HG03432 (cell line): Measurements from ENCODE around the gene PRKN.
"Not testable (repeated sequence)": the region's sequence is repeated elsewhere in the genome, so short reads cannot be mapped to it uniquely, and the experiment has no call there.

Source experiments
- ATAC-seq: cut with Tn5 transposase; IDR thresholded peaks from one replicate; pipeline ENCODE4 v1.9.1; 2021; ENCODE audit warnings: mild to moderate bottlenecking, moderate library complexity; ENCODE audit not compliant: unreplicated experiment

Gene PRKN

DNA sequence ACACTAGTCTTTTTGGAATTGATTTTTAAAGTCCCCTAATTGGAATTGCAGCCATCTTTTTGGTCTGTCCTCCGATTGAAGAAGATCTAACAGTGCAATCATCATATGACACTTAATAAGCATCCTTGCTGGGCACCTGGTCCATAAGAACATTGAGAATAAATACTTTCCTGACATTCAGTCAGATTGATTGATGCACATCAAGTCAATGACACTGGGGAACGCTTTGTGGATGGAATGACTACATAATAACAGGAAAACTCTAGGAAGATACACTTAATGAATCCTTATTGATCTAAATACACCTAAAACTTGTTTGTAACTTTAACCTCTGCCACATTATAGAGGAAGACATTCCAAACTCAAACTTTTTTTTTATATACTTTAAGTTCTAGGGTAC is 255.7 kb downstream of the PRKN start:
- ATAC-seq, result no peak

GRCh38 chr6:162468326-162468725 is 259.2 kb downstream of the PRKN start:
- no peak for ATAC-seq

DNA sequence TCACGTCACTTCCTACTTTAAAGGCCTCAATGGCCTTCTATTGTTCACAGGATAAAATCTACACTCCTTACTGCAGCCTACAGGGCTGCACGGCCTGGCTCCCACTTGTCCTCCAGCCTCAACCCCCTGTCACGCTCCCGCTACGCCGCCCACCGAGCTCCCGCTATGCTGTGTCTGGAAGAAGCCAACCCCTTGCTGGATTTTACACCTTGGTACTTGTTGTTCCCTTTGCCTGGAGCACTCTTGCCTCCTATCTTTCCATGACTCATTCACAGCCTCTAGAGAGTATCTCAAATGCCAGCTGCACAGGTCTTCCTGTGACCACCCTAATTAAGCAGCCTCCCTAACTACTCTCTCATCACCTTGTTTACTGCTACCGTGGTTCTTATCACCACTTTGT is 259.9 kb downstream of the PRKN start:
- ATAC-seq, result no peak

- no peak for ATAC-seq
Observed at GRCh38 chr6:162463576-162463975, 264.0 kb downstream of the PRKN start.

GRCh38 chr6:162459985-162460384 is 267.6 kb downstream of the PRKN start:
- no peak for ATAC-seq

GRCh38 chr6:162450358-162450757 is 277.2 kb downstream of the PRKN start:
- ATAC-seq, result no peak

DNA sequence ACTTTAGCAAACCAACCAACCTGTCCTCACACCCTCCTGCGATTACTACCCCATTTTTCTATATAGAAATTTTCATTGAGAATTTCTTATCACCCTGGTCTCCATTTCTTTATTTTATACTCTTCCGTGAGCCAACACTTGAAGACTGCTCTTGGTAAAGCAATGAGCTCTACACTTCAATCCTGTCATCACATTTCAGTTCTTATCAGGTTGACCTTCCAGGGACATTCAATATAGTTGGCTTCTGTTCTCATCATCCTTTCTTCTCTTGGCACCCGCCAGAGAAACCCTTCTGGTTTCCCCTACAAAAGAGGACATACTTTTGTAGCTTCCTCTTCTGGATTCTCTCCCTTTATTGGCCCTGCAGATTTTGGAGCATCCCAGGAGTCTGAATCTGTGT is 279.3 kb downstream of the PRKN start:
- ATAC-seq, result no peak

DNA sequence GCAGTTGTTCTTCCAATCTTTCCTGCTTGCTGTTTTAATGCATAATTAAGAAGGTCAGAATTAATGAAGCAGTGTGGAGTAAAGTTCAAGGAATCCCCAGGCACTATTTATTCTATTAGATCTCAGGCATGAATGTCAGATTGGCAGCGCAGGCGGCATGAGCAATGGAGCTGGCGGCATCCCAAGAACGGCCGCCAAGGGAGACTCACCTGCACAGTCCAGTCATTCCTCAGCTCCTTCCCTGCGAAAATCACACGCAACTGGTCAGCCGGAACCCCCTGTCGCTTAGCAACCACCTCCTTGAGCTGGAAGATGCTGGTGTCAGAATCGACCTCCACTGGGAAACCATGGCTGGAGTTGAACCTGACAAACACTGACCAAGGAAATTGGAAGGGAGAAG is 284.5 kb downstream of the PRKN start:
- ATAC-seq, result no peak

GRCh38 chr6:162442687-162443086 is 284.9 kb downstream of the PRKN start:
- peak; percentile 51 for ATAC-seq

GRCh38 chr6:162441991-162442390 is 285.6 kb downstream of the PRKN start:
- no peak for ATAC-seq

GRCh38 chr6:162438980-162439379 is 288.6 kb downstream of the PRKN start:
- no peak for ATAC-seq

- ATAC-seq, result no peak
Observed at GRCh38 chr6:162435071-162435470, 292.5 kb downstream of the PRKN start.

DNA sequence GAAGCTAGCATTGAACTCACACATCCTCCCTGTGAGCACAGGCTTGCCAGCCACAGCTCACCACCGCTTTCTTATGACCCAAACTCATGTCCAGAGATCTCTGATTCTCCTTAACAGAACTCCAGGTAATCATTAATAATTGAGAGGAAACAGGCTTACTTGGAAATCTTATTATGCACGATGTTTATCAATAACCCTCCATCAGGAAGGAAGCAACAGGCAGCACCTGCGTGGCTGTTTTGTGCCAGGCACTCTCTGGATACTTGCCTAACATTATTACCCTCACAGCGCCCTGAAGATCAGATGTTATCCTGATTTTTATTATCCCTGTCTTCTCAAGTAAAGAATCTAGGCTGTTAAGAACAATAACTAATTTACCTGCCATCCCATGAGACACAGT is 306.6 kb downstream of the PRKN start:
- ATAC-seq, result no peak

GRCh38 chr6:162416831-162417537 is 310.6 kb downstream of the PRKN start:
- ATAC-seq, result no peak

DNA sequence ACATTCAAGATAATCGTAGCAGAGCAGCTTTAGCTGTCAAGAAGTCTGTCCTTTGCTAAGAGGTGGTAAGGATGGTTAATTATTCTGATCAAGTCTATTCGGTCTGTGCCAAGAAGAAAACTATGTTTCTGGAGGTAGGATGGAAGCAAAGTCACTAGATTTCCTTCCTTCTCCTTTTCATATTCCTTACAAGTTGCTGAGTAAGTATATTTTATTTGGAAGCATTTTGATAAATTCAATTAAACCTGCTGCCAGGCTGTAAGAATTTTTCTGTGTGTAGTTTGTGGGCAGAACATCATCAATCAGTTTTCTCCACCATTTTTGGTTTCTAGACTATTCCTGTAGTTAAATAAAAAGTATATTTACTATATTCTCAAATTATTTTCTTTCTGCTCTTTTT is 311.3 kb downstream of the PRKN start:
- no peak for ATAC-seq

DNA sequence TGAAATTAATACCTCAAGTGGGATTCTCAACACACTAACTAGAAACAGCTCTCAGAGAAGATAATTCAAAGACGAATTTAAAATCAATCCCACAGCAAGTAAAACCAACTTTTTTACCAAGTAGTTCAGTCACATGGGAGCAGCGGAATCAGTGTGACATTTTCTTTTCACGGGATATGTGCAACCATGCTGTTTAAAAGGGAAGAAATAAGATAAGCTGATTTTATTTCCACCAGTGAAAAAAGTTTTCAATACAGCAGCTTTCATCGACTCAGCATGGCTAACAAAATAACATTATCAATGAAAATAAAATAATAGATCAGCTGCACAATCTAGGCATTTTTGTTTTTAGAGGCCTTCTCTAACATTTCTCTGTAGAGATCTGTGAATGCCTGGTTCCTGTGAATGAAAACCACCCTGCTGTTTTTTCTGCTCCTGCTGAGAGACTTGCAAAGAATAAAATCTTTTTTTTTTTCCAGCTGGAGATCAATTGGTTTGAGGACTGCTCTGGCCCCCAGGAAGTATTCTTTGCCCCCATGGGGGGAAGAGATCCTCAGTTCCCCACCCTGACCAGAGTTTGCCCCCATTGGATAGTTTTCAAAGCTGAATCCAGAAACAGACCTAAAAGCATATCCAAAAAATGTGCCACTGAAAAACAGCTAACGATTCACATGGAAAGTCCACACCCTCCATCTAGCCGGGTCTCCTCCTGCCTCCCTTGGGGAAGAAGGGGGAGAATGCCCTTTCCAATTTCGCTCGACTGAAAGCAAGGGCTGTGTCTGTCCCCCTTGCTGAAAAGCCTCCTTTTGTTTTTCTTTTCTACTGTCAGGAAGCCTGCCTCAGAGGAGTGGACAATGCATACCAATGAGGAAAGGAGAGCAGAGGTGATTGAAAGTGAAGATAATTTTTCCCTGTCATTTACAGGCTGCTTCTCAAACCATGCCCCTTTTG is 317.6 kb downstream of the PRKN start:
- ATAC-seq, result no peak

DNA sequence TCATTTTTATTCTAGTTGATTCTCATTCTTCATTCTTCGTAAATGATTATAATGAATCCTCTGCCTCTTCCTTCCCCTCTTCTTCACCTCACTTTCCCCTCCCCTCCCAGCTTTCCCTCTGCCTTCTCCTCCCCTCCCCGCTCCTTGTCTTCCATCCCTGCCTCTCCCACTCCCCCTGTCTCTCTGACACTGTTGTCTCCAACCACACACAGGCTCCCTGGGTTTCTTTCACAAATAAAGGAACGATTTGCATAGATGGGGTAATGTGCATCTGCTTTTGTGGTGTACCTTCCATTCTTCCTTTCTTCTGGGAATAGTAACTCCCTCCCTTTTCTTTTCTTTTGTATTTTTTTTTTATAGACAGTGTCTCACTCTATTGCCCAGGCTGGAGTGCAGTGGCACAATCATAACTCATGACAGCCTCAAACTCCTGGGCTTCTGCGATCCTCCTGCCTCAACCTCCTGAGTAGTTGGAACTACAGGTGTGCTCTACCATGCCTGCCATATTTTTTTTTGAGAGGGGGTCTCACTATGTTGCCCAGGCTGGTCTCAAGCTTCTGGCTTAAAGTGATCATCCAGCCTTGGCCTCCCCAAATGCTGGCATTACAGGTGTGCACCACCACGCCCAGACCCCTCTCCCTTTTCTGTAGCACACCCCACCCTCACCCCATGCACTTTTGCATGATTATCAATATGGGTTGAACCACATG is 318.6 kb downstream of the PRKN start:
- no peak for ATAC-seq

GRCh38 chr6:162404951-162405350 is 322.6 kb downstream of the PRKN start:
- ATAC-seq, result no peak

GRCh38 chr6:162403031-162403430 is 324.5 kb downstream of the PRKN start:
- ATAC-seq, result no peak

GRCh38 chr6:162395181-162395580 is 332.4 kb downstream of the PRKN start:
- no peak for ATAC-seq

GRCh38 chr6:162390961-162391811 is 336.4 kb downstream of the PRKN start:
- ATAC-seq, result not testable (repeated sequence)
